Esophagus squamous epithelium (tissue), 5 donors: ENCODE data around the gene BTBD2. TPM values are rescaled to one million over a fixed set of nuclear protein-coding genes. Genes with fewer than 3 reads are reported as not detected.

ENCODE experiments used
- DNase-seq: peaks from one replicate; lab custom pipeline; 2025; lab: John Stamatoyannopoulos, UW
- H3K27ac ChIP-seq, 4 donors: fragments of 200-600 bp; sonication (generic); one replicate each; pipeline ENCODE4 v1.5.1; 2016 to 2019; ENCODE audit warnings: mild to moderate bottlenecking in 1 of 4
- H3K27me3 ChIP-seq, 4 donors: fragments of 200-600 bp; sonication (generic); 1 replicate in 3 of 4; 2 replicates in 1 of 4; pipeline versions ENCODE4 v1.5.1 to v1.6.0; 2017 to 2021; ENCODE audit warnings: antibody characterized with exemption in 1 of 4
- H3K36me3 ChIP-seq, 3 donors: fragments of 200-600 bp; sonication (generic); one replicate each; pipeline ENCODE4 v1.5.1; 2016 to 2019
- H3K4me1 ChIP-seq, 3 donors: fragments of 200-600 bp; sonication (generic); one replicate each; pipeline ENCODE4 v1.5.1; 2017 to 2019
- H3K4me3 ChIP-seq, 4 donors: fragments of 200-600 bp; sonication (generic); 1 replicate in 3 of 4; 2 replicates in 1 of 4; pipeline ENCODE4 v1.5.1; 2016 to 2019; ENCODE audit warnings: mild to moderate bottlenecking in 2 of 4, moderate library complexity in 1 of 4
- H3K9me3 ChIP-seq, 3 donors: fragments of 200-600 bp; sonication (generic); one replicate each; pipeline ENCODE4 v1.5.1; 2016 to 2019
- CTCF ChIP-seq, 6 experiments: fragments of 450-650 bp in 4 of 6; fragments of 200-600 bp in 2 of 6; sonication (generic) in 2 of 6; IDR thresholded peaks; one replicate each; pipeline ENCODE4 v1.5.1; 2016 to 2019; ENCODE audit warnings: antibody characterized with exemption in 6 of 6, mild to moderate bottlenecking in 4 of 6, moderate library complexity in 4 of 6
- POLR2A ChIP-seq, 4 donors: fragments of 450-650 bp; IDR thresholded peaks; one replicate each; pipeline ENCODE4 v1.6.1; 2017; ENCODE audit warnings: antibody characterized with exemption in 4 of 4, mild to moderate bottlenecking in 4 of 4, moderate library complexity in 3 of 4
- WGBS, 2 donors: methylation state at CpG; one replicate each; pipeline ENCODE4 v1.1.5; 2018; 5-methylcytosine and 5-hydroxymethylcytosine counted together
- intact Hi-C: fragments of 100-400 bp; cut with DNase I; formaldehyde crosslinking; loops from one replicate; pipeline ENCODE4 v1.15.0; 2022
- total RNA-seq, 4 donors: library from RNA; depleted of rRNA; stranded (reverse); fragments of >200 nt; gene quantifications; one replicate each; pipeline ENCODE4 v1.1.0, GENCODE V29; 2016
- donor health status: DM: yes; HTN: yes; CAD: no.

The BTBD2 gene
- total RNA-seq, 4 donors from 2014 or later, result 42.3 to 79.0 (median 63.8) TPM

DNA sequence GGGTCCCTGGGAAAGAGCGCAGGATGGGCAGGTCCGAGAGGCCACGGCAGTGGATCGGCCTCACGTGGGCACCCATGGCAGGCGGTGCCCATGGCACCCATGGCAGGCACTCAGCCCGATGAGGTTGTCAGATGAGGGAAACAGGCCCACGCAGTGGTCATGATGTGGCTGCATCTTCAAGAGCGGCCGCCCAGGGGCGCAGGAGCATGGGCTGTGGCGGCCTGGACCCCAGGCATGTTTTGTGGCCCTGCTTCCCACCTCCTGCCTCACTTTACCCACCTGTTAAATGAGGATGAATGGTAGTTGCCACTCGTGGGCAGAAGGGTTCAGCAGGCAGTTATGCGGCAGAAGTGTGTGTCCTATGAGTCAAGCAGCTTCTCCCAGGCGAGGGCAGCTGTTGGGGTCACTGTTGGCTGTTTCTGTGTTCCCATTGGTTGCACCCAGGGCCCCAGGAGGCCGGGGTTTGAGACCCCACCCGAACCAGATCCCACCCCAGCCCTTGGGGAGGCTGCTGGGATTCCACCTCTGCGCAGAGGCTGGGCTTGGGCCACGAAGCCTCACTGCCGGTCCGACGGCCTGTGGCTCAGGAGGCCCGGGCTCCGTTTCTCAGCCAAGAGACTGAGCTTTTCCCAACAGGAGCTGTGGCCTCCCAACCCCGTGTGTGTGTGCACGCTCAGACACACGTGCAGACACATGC is 44.6 kb downstream of the BTBD2 start:
- Histone ChIP-seq H3K9me3 (no peaks in the 10 kb centered on the region), H3K4me3 (no peak overlapping the region), H3K27ac (no peak overlapping the region), H3K36me3 (peaks cover 17 to 74% (median 20%) of the 10 kb centered on the region in 3 donors), H3K27me3 (no peaks in the 10 kb centered on the region), H3K4me1 (peaks cover 0 to 15% (median 3%) of the 10 kb centered on the region in 3 donors)
- TF ChIP-seq POLR2A (IDR thresholded peaks at IDR 0.05) (no peak), CTCF (IDR thresholded peaks at IDR 0.05) (no peak)
- intact Hi-C loops, result loop anchor here (10.0 kb wide), 1 partner anchor 824 kb away; no protein-coding TSS in a partner anchor
- DNase-seq, result no peak
- WGBS, 2 donors, result 87 to 89% methylated on average over 9 to 14 of the region's 27 CpGs

DNA sequence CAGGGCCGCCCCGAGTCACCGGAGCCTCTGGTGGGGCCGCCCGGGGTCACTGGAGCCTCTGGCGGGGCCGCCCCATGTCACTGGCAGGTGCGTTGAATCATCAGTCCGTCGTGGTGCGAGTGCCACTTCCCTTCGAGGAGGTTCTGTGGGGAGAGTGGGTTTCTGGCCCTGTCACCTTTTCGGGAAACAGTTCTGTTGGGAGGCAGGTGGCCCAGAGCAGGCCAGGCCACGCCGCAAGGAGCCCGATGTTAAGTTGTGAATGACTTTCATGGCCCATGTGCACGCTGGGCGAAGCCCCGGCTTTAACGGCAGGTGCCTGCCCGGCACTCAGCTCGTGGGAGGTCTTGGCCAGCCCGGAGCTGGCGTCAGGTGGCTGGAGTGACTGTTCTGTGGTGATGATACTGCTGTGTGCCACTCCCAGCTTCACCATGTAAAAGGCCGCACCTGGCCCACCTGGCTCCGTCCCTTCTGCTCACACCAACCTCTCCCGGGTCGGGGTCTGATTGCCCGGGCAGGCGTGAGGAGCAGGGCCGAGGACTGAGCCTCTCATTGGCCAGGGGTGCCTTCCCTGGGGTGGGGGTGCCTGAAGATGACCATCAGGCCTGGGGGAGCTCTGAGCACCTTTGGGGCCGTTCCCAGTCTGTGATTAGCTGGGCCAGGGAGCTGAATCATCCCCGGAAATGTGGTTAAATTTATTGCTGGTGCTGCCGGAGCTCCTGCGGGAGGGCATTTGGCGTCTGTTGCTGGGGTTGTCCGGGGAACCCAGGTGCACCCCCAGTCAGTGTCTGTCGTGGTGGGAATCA is 45.3 kb downstream of the BTBD2 start:
- TF ChIP-seq CTCF (IDR thresholded peaks at IDR 0.05) (no peak), POLR2A (IDR thresholded peaks at IDR 0.05) (no peak)
- Histone ChIP-seq H3K27ac (no peak overlapping the region), H3K4me1 (peaks cover 0 to 12% (median under 1%) of the 10 kb centered on the region in 3 donors), H3K9me3 (no peaks in the 10 kb centered on the region), H3K36me3 (peaks cover 14 to 71% (median 14%) of the 10 kb centered on the region in 3 donors), H3K27me3 (no peaks in the 10 kb centered on the region), H3K4me3 (no peak overlapping the region)
- intact Hi-C loops, result loop anchor here (10.0 kb wide), 1 partner anchor 825 kb away; no protein-coding TSS in a partner anchor
- no peak for DNase-seq
- WGBS, 2 donors, result 74 to 78% methylated on average over 9 to 13 of the region's 38 CpGs

DNA sequence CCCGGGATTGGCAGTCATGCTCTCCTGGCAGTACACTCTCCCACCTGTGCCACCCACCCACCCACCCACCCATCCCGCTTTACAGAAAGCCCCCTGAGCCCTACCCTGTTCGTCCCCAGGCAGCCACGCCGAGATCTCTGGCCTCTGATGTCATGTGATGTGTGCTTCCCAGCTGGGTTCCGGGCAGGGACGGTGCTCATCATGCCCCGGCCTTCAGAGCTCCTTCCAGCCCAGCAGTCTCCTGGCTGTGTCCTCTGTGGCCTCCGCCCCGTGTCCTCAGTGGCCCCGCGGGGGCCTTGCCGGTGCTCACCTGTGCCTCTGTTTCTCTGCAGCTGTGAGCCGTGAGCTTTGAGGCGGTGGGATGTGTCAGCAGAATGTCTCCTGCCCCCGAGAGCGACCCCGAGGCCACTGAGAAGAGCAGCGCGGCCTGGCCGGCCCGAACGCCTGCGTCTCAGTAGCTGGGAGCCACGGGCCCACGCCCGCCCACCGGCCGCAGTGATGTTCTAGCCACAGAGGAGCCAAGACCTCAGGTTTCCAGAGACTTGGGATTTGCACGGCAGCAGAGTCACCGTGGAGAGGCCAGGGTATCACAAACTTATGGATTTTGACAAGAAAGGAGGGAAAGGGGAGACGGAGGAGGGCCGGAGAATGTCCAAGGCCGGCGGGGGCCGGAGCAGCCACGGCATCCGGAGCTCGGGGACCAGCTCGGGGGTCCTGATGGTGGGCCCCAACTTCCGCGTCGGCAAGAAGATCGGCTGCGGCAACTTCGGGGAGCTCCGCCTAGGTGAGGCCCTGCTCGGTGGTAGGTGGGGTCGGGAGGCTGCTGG is 46.1 kb downstream of the BTBD2 start:
- DNase-seq, result no peak
- 89 to 98% methylated on average over 10 to 15 of the region's 49 CpGs for WGBS, 2 donors
- H3K27me3 ChIP-seq, result no peaks in the 10 kb centered on the region
- intact Hi-C loops, result loop anchor here (10.0 kb wide), 1 partner anchor 825 kb away; no protein-coding TSS in a partner anchor
- peaks cover 0 to 3% (median 0%) of the 10 kb centered on the region in 3 donors for H3K4me1 ChIP-seq
- H3K9me3 ChIP-seq, result no peaks in the 10 kb centered on the region
- no peak for TF ChIP-seq CTCF (IDR thresholded peaks at IDR 0.05)
- no peak for TF ChIP-seq POLR2A (IDR thresholded peaks at IDR 0.05)
- H3K36me3 ChIP-seq, result peaks cover 11 to 63% (median 12%) of the 10 kb centered on the region in 3 donors
- H3K27ac ChIP-seq, result no peak overlapping the region
- no peak overlapping the region for H3K4me3 ChIP-seq

- intact Hi-C loops, result no loop called here
These were observed 47.0 kb downstream of the BTBD2 start for GRCh38 chr19:1968279-1969175.

More at GRCh38 chr19:1968279-1969175, 47.0 kb downstream of the BTBD2 start:
- Histone ChIP-seq H3K9me3 (no peaks in the 10 kb centered on the region), H3K4me1 (no peaks in the 10 kb centered on the region), H3K27me3 (no peaks in the 10 kb centered on the region), H3K27ac (no peak overlapping the region), H3K4me3 (no peak overlapping the region), H3K36me3 (peaks cover 11 to 56% (median 12%) of the 10 kb centered on the region in 3 donors)
- WGBS, 2 donors, result 85 to 90% methylated on average over 2 to 12 of the region's 34 CpGs
- no peak for DNase-seq
- TF ChIP-seq CTCF (IDR thresholded peaks at IDR 0.05) (no peak), POLR2A (IDR thresholded peaks at IDR 0.05) (no peak)
